HepG2 (cell line): ENCODE results near the gene CDH19. TPM values are rescaled to one million over a fixed set of nuclear protein-coding genes. Genes with fewer than 3 reads are reported as not detected.

ENCODE experiments used
- ATAC-seq: fragments of 200-7000 bp; cut with Tn5 transposase; 3 replicates; pipeline ENCODE4 v1.9.1; 2020; ENCODE audit warnings: mild to moderate bottlenecking, moderate library complexity
- BruUV-seq: library from RNA; stranded (reverse); fragments of 400-500 nt; replicated peaks from 2 replicates; lab custom pipeline; 2021; lab: Mats Ljungman, UMichigan
- CTCF ChIA-PET: fragments of 300-600 bp; formaldehyde crosslinking; extraction: SDS; loops from one replicate; lab custom pipeline; 2021; ENCODE audit warnings: low total read pairs, inconsistent platforms, low intra/inter-chr PET ratio; lab: Yijun Ruan, JAX
- POLR2A ChIA-PET: fragments of 350-600 bp; sonication (Branson Sonifier 250); formaldehyde crosslinking; loops from one replicate; lab custom pipeline; 2020; ENCODE audit warnings: antibody characterized with exemption, inconsistent platforms; lab: Yijun Ruan, JAX
- DNase-seq: peaks from one replicate; pipeline ENCODE4 v3.0.0-alpha.2; 2015; ENCODE audit warnings: low spot score
- FAIRE-seq: peaks from 3 replicates; lab custom pipeline; 2011; peaks lifted over from hg19 to GRCh38; lab: Jason Lieb, UNC
- H2AFZ ChIP-seq: one replicate; pipeline ENCODE4 v1.6.1; 2011; ENCODE audit warnings: low read length, inconsistent platforms
- H3K27ac ChIP-seq: fragments of 300-600 bp; 3 replicates; pipeline ENCODE4 v1.8.0; 2011; ENCODE audit warnings: mixed run types, mild to moderate bottlenecking, mixed read lengths, low read length, inconsistent platforms; ENCODE audit not compliant: insufficient read depth; ENCODE audit errors: extremely low read length
- H3K27me3 ChIP-seq, 2 experiments: fragments of 200-600 bp in 1 of 2; 2 replicates in 1 of 2; 3 replicates in 1 of 2; pipeline versions ENCODE4 v1.6.0 to v1.8.0; 2011; ENCODE audit warnings: low read length in 2 of 2, mild to moderate bottlenecking in 2 of 2, moderate library complexity in 2 of 2, inconsistent platforms in 1 of 2; ENCODE audit not compliant: insufficient read depth in 2 of 2, control insufficient read depth in 1 of 2
- H3K36me3 ChIP-seq, 2 experiments: fragments of 200-600 bp in 1 of 2; replicated peaks in 1 of 2; 2 replicates in 1 of 2; 3 replicates in 1 of 2; pipeline versions ENCODE4 v1.5.1 to v1.8.0; 2011; ENCODE audit warnings: low read length in 2 of 2, inconsistent platforms in 1 of 2; ENCODE audit not compliant: insufficient read depth in 2 of 2, control insufficient read depth in 1 of 2
- H3K4me1 ChIP-seq: 2 replicates; pipeline ENCODE4 v1.5.1; 2012; ENCODE audit warnings: low read length, inconsistent platforms; ENCODE audit not compliant: insufficient read depth
- H3K4me2 ChIP-seq: 2 replicates; pipeline ENCODE4 v1.6.0; 2011; ENCODE audit warnings: low read depth, low read length, inconsistent platforms
- H3K4me3 ChIP-seq, 3 experiments: fragments of 200-600 bp in 1 of 3; sonication (generic), shearing (Covaris generic) in 1 of 3; replicated peaks in 1 of 3; 2 replicates each; pipeline ENCODE4 v1.5.1; 2011 to 2016; ENCODE audit warnings: low read length in 3 of 3, inconsistent platforms in 2 of 3, low read depth in 2 of 3, mild to moderate bottlenecking in 2 of 3, control low read depth in 1 of 3, mixed read lengths in 1 of 3; ENCODE audit not compliant: insufficient read depth in 1 of 3
- H3K79me2 ChIP-seq: one replicate; pipeline ENCODE4 v1.6.1; 2011; ENCODE audit warnings: low read length, inconsistent platforms; ENCODE audit not compliant: insufficient read depth
- H3K9ac ChIP-seq: 2 replicates; pipeline ENCODE4 v1.6.0; 2011; ENCODE audit warnings: mild to moderate bottlenecking, low read depth, low read length, inconsistent platforms; ENCODE audit not compliant: insufficient read depth
- H3K9me3 ChIP-seq: 2 replicates; pipeline ENCODE4 v1.5.1; 2012; ENCODE audit warnings: mild to moderate bottlenecking, low read length
- H4K20me1 ChIP-seq: 2 replicates; pipeline ENCODE4 v1.6.0; 2011; ENCODE audit warnings: inconsistent platforms, mild to moderate bottlenecking, low read length, moderate library complexity; ENCODE audit not compliant: insufficient read depth
- ATF7-NPFF ChIP-seq: sonication (generic); formaldehyde crosslinking; IDR thresholded peaks from 2 replicates; pipeline ENCODE4 v1.8.1; 2023; ENCODE audit warnings: mild to moderate bottlenecking, low read depth, missing genetic modification reagents, moderate library complexity
- BCLAF1 ChIP-seq: fragments of 450-650 bp; IDR thresholded peaks from 2 replicates; pipeline ENCODE4 v1.6.1; 2017; ENCODE audit warnings: mild to moderate bottlenecking
- CTCF ChIP-seq: sonication (generic); formaldehyde crosslinking; IDR thresholded peaks from 2 replicates; pipeline ENCODE4 v1.5.0; 2020; ENCODE audit warnings: mild to moderate bottlenecking, missing genetic modification reagents, moderate library complexity
- EP300 ChIP-seq, 3 experiments: sonication (generic) in 1 of 3; formaldehyde crosslinking in 1 of 3; IDR thresholded peaks; 2 replicates each; pipeline versions ENCODE4 v1.5.1 to v1.6.1; 2011 to 2020; ENCODE audit warnings: low read depth in 2 of 3, low read length in 2 of 3, borderline replicate concordance in 1 of 3, improper control_type of control experiment in 1 of 3, mild to moderate bottlenecking in 1 of 3, missing genetic modification reagents in 1 of 3, moderate library complexity in 1 of 3
- ESRRA ChIP-seq: sonication (generic); formaldehyde crosslinking; IDR thresholded peaks from 2 replicates; pipeline ENCODE4 v1.5.1; 2020; ENCODE audit warnings: mild to moderate bottlenecking, low read depth, missing genetic modification reagents
- ETS1 ChIP-seq: sonication (generic); formaldehyde crosslinking; IDR thresholded peaks from 2 replicates; pipeline ENCODE4 v1.4.0; 2020; ENCODE audit warnings: missing genetic modification reagents
- HES4 ChIP-seq: sonication (generic); formaldehyde crosslinking; IDR thresholded peaks from 2 replicates; pipeline ENCODE4 v1.9.0; 2021; ENCODE audit warnings: mild to moderate bottlenecking, missing genetic modification reagents, borderline replicate concordance
- HNF4G ChIP-seq, 2 experiments: sonication (generic) in 1 of 2; formaldehyde crosslinking in 1 of 2; IDR thresholded peaks; 2 replicates each; pipeline versions ENCODE4 v1.4.0 to v1.6.1; 2011 to 2020; ENCODE audit warnings: borderline replicate concordance in 2 of 2, low read depth in 2 of 2, mild to moderate bottlenecking in 2 of 2, low read length in 1 of 2, missing genetic modification reagents in 1 of 2, moderate library complexity in 1 of 2
- IRF1 ChIP-seq: sonication (generic); formaldehyde crosslinking; IDR thresholded peaks from 2 replicates; pipeline ENCODE4 v1.4.0; 2020; ENCODE audit warnings: low read depth, mild to moderate bottlenecking, missing genetic modification reagents
- MTF1 ChIP-seq: sonication (generic); formaldehyde crosslinking; IDR thresholded peaks from 2 replicates; pipeline ENCODE4 v1.5.0; 2020; ENCODE audit warnings: missing genetic modification reagents
- PITX1 ChIP-seq: sonication (generic); formaldehyde crosslinking; IDR thresholded peaks from 2 replicates; pipeline ENCODE4 v1.5.1; 2020; ENCODE audit warnings: mild to moderate bottlenecking, missing genetic modification reagents
- REL ChIP-seq: sonication (generic); formaldehyde crosslinking; conservative IDR thresholded peaks from 2 replicates; pipeline ENCODE4 v1.8.0; 2022; ENCODE audit warnings: mild to moderate bottlenecking, missing genetic modification reagents, moderate library complexity
- TFAP4 ChIP-seq: sonication (generic); IDR thresholded peaks from 2 replicates; pipeline ENCODE4 v1.6.1; 2016; ENCODE audit warnings: low read depth, borderline replicate concordance
- ZBTB1 ChIP-seq: sonication (generic); formaldehyde crosslinking; IDR thresholded peaks from 2 replicates; pipeline ENCODE4 v1.4.0; 2020; ENCODE audit warnings: missing genetic modification reagents, borderline replicate concordance
- ZNF567 ChIP-seq: sonication (generic); formaldehyde crosslinking; IDR thresholded peaks from 2 replicates; pipeline ENCODE4 v1.8.1; 2023; ENCODE audit warnings: mild to moderate bottlenecking, missing genetic modification reagents, borderline replicate concordance
- WGBS: methylation state at CpG from one replicate; pipeline ENCODE4 v1.1.6; 2017; ENCODE audit warnings: low lambda C conversion rate; 5-methylcytosine and 5-hydroxymethylcytosine counted together
- in situ Hi-C: cut with HindIII; loops from 2 replicates; pipeline ENCODE4 v1.10.0; 2017; ENCODE audit warnings: low pct_unique_long_range_greater_than_20kb; ENCODE audit not compliant: extremely low pct_ligation_motif_present
- intact Hi-C: fragments of 100-400 bp; cut with micrococcal nuclease; formaldehyde crosslinking; loops from one replicate; pipeline ENCODE4 v1.10.0; 2022; ENCODE audit not compliant: unreplicated experiment
- polyA plus RNA-seq, 8 experiments: library from polyadenylated mRNA; depleted of rRNA in 3 of 8; stranded (reverse) in 7 of 8; unstranded in 1 of 8; fragments of >200 nt; fragmentation: Illumina TruSeq in 4 of 8; extraction: Trizol in 4 of 8; gene quantifications; 2 replicates each; pipeline versions ENCODE4 v1.2.1 to v1.2.3, GENCODE V29; 2011 to 2016; ENCODE audit warnings: low read depth in 4 of 8, missing spikeins in 1 of 8, mixed read lengths in 1 of 8; ENCODE audit not compliant: insufficient read depth in 1 of 8
- total RNA-seq, 5 experiments: library from RNA; depleted of rRNA; stranded (reverse); fragments of >200 nt; fragmentation: Illumina TruSeq; extraction: Trizol; gene quantifications; 2 replicates each; pipeline ENCODE4 v1.2.3, GENCODE V29; 2016; ENCODE audit warnings: low read depth in 1 of 5

Gene CDH19
- total and polyA plus RNA-seq, 2 of the 13 experiments (the other 11 are each of a cell fraction or from before 2014, with no cell fraction given) = not detected

GRCh38 chr18:66560094-66560493, 43.8 kb downstream of the CDH19 start (continued):
- no peak for TF ChIP-seq ZNF567
- TF ChIP-seq EP300 (IDR thresholded peaks at IDR 0.05; ENCODE audit: low read depth in 2 of 2, low read length in 2 of 2) = no peak
- TF ChIP-seq EP300 (CRISPR knock-in tag; IDR thresholded peaks at IDR 0.05; ENCODE audit: borderline replicate concordance) = no peak
- no peak for TF ChIP-seq ATF7-NPFF
- no peak for TF ChIP-seq ESRRA (CRISPR knock-in tag)
- TF ChIP-seq CTCF (CRISPR knock-in tag) = peak; percentile 51

- ChIA-PET CTCF (no interaction called here), POLR2A (no interaction called here)
- 49% methylated on average over 5 of the region's 5 CpGs for WGBS
- no peak overlapping the region for H3K4me3 ChIP-seq
- no peak overlapping the region for H2AFZ ChIP-seq
- H3K4me2 ChIP-seq = no peak overlapping the region
- H3K36me3 ChIP-seq = no peaks in the 10 kb centered on the region
- no peaks in the 10 kb centered on the region for H3K79me2 ChIP-seq
- no TSS peak for BruUV-seq
- in situ Hi-C loops (loop anchor here (25.0 kb wide), 1 partner anchor 629 kb away; no protein-coding TSS in a partner anchor), intact Hi-C loops (no loop called here)
- no peaks in the 10 kb centered on the region for H3K27me3 ChIP-seq
- DNase-seq (no peak), ATAC-seq (no peak), FAIRE-seq (no peak)
- H4K20me1 ChIP-seq = no peaks in the 10 kb centered on the region
- H3K4me1 ChIP-seq = no peaks in the 10 kb centered on the region
- no peaks in the 10 kb centered on the region for H3K9me3 ChIP-seq
- H3K27ac ChIP-seq = no peak overlapping the region
- no peak overlapping the region for H3K9ac ChIP-seq
- TF ChIP-seq ZBTB1 (CRISPR knock-in tag) (no peak), BCLAF1 (no peak), HNF4G (IDR thresholded peaks at IDR 0.05; ENCODE audit: borderline replicate concordance, low read depth, low read length) (no peak), HNF4G (CRISPR knock-in tag; IDR thresholded peaks at IDR 0.05; ENCODE audit: borderline replicate concordance, low read depth) (no peak), PITX1 (no peak), MTF1 (CRISPR knock-in tag) (no peak), ETS1 (no peak), IRF1 (CRISPR knock-in tag) (no peak), HES4 (CRISPR knock-in tag) (no peak), TFAP4 (no peak), REL (no peak)
Measured at GRCh38 chr18:66558773-66559172, 45.1 kb downstream of the CDH19 start.
